Ishikawa (cell line): Measurements from ENCODE around the gene PGAM2.

Experiments
- CEBPB ChIP-seq: IDR thresholded peaks from 2 replicates; pipeline ENCODE4 v1.6.1; 2012
- EP300 ChIP-seq: IDR thresholded peaks from 2 replicates; pipeline ENCODE4 v1.6.1; 2012; ENCODE audit warnings: borderline replicate concordance
- RAD21 ChIP-seq: IDR thresholded peaks from 2 replicates; pipeline ENCODE4 v1.6.1; 2012; ENCODE audit warnings: low read depth
- TF ChIP-seq, protein P1 (sequence below): IDR thresholded peaks from 2 replicates; pipeline ENCODE4 v1.6.1; 2012

DNA sequence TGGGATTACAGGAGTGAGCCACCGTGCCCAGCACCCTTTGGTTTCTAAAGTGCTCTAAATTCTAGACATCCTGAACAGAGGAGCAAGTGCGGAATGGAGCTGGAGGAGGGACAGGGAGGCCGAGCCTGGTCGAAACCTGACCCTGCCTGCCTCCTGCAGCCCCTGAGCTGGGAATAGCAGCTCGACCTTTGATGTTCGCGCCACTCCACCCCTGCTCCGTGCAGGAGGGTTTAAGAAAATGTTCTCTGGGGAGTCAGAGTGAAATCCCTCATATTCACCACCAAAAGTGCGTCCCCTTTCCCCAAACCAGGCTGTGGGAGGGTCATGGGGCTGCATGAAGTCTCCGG is 1.8 kb downstream of the PGAM2 start:
- TF ChIP-seq EP300 (no peak), RAD21 (no peak), CEBPB (no peak)
- TF ChIP-seq, protein P1, sequence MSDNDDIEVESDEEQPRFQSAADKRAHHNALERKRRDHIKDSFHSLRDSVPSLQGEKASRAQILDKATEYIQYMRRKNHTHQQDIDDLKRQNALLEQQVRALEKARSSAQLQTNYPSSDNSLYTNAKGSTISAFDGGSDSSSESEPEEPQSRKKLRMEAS, result no peak
